Erythroblast (primary cell): ENCODE results near the gene KLRF2.
A peak's percentile ranks its signal among the peaks of the same experiment; 100 is the strongest.

ENCODE experiments used
- DNase-seq, 2 experiments: peaks; one replicate each; lab custom pipeline; 2025; lab: John Stamatoyannopoulos, UW
- GATA1 ChIP-seq: IDR thresholded peaks from 2 replicates; pipeline ENCODE4 v1.6.1; 2011; ENCODE audit warnings: low read depth, mild to moderate bottlenecking, control low read depth, low read length, moderate library complexity
- POLR2A ChIP-seq: IDR thresholded peaks from 2 replicates; pipeline ENCODE4 v1.6.1; 2011; ENCODE audit warnings: mild to moderate bottlenecking, low read length

The KLRF2 gene

GRCh38 chr12:9881246-9881645 is at the start of gene KLRF2:
Gene KLRF2, plus strand, starts transcription at chr12:9881489. Its CDS starts 107 bp downstream, at chr12:9881596.
- no peak for DNase-seq
- no peak for TF ChIP-seq POLR2A
- no peak for TF ChIP-seq GATA1

GRCh38 chr12:9831720-9832119 is 49.6 kb upstream of the KLRF2 start:
- DNase-seq = no peak
- TF ChIP-seq GATA1 (no peak), POLR2A (no peak)

GRCh38 chr12:9843407-9843806 is 37.9 kb upstream of the KLRF2 start:
- TF ChIP-seq POLR2A = no peak
- TF ChIP-seq GATA1 = no peak
- no peak for DNase-seq

GRCh38 chr12:9848899-9849298 is 32.4 kb upstream of the KLRF2 start:
- DNase-seq = no peak
- TF ChIP-seq GATA1 (no peak), POLR2A (no peak)

DNA sequence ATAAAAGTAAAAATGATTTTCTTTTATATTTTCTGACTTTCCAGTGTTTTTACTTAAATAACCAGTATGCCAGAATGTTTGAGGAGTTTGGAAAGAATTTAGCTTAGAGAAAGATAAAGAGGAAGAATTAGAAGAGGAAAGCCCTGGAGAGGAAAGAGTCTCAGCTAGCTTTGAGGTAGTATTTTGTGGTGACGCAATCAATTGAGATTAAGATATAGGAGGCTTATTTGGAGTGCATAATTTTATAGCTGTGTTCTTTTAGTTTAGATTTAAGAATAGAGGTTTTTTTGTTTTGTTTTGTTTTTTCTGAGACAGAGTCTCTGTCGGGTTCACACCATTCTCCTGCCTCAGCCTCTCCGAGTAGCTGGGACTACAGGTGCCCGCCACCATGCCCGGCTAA is 30.2 kb upstream of the KLRF2 start:
- TF ChIP-seq POLR2A (no peak), GATA1 (no peak)

GRCh38 chr12:9851927-9852326 is 29.4 kb upstream of the KLRF2 start:
- DNase-seq = no peak
- no peak for TF ChIP-seq GATA1
- no peak for TF ChIP-seq POLR2A

More for the DNA sequence above, 30.2 kb upstream of the KLRF2 start:
- DNase-seq = no peak

- TF ChIP-seq POLR2A = no peak
- TF ChIP-seq GATA1 = no peak
- no peak for DNase-seq
Measured at GRCh38 chr12:9856151-9856550, 25.1 kb upstream of the KLRF2 start.

DNA sequence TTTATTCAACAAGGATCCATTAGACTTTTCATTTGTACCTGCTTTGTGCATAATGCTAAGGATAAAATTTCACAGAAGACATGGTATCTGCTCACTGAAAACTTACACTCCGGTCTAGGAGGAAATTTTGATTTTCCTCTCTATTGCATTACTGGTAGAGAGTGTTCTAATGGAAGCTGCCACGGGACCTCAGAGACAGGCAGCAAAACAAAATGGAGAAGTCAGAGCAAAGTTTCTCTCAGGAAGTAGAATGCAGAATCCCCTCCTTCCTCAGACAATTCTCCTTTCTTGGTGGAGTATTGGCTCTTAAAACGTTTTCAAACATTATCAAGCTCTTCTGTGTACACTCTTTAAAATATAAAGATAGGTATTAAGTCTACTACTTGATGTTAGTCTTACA is 24.4 kb upstream of the KLRF2 start:
- TF ChIP-seq POLR2A = no peak
- TF ChIP-seq GATA1 = no peak
- no peak for DNase-seq

GRCh38 chr12:9858135-9858534 is 23.2 kb upstream of the KLRF2 start:
- no peak for TF ChIP-seq GATA1
- no peak for DNase-seq

GRCh38 chr12:9864913-9865675 is 16.2 kb upstream of the KLRF2 start:
- TF ChIP-seq POLR2A = no peak
- TF ChIP-seq GATA1 = no peak
- DNase-seq = no peak

DNA sequence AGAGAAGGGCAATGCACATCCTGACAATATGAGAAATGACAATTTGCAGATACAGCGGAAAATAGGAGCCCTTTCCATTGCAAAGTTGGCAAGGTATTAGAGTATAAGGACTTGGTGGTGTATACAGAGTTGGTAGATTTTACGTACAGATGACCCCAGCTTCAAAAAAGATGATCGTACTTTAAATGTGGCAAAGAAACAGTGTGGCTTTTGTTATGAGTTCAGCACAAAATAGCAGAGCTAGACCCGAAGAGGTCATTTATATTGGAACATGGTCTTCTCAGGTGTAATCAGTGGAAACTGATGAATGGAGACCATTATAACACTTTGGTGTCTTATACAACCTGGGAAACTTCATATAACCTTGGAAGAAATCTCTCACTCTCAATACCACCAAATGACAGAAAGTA is 14.4 kb upstream of the KLRF2 start:
- no peak for DNase-seq
- TF ChIP-seq GATA1 = no peak
- TF ChIP-seq POLR2A = no peak

GRCh38 chr12:9867531-9867930 is 13.8 kb upstream of the KLRF2 start:
- no peak for TF ChIP-seq POLR2A
- no peak for TF ChIP-seq GATA1
- DNase-seq = no peak

- TF ChIP-seq GATA1 = no peak
- no peak for TF ChIP-seq POLR2A
- DNase-seq = no peak
Measured at GRCh38 chr12:9868311-9868801, 12.9 kb upstream of the KLRF2 start.

DNA sequence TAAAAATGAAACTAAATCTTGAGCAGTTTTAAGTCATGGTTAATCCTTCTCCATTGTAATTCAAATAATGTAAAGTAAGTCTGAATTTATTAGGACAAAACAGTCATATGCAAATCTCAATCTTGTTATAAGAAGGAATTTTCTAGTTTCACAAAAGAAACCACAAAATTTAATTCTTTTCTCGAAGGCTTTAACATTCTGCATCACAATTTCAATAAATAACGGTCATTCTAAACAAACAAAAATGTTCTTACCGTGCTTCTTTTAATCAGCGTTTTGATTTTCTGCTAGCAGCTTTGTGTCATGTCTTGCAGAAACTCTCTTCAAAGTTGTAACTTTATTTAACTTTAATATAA is 12.4 kb upstream of the KLRF2 start:
- DNase-seq = no peak
- TF ChIP-seq POLR2A = no peak

- peak; percentile 58 to 60 for DNase-seq
- TF ChIP-seq POLR2A (peak; percentile 37), GATA1 (no peak)
Measured at GRCh38 chr12:9869307-9870161, 11.8 kb upstream of the KLRF2 start, which contains the start of gene CLEC2B. Gene CLEC2B, minus strand, starts transcription at chr12:9869354.
